ENCODE results near the gene SKAP1.

- TF ChIP-seq CTCF (IDR thresholded peaks at IDR 0.05) = no peak
- TF ChIP-seq POLR2A (IDR thresholded peaks at IDR 0.05) = no peak
These were observed 183.4 kb downstream of the SKAP1 start for GRCh38 chr17:48246612-48247011.
